ENCODE results near the gene DAND5.

DNA sequence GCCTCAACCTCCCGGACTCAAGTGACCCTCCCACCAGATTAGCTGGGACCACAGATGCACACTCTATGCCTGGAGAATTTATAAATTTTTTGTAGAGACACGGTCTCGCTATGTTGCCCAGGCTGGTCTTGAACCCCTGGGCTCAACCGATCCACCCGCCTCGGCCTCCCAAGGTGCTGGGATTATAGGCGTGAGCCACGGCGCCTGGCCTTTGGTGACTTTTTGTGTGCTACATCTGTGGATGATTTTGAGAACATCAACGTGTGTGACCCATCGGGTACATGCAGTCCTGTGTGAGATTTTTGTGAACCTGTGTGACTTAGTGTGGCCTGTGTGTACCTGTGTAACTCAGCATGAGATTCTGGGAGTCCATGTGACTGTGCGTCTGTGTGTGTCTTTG lies 17.4 kb downstream of the DAND5 start:
- TF ChIP-seq POLR2A (IDR thresholded peaks at IDR 0.05; ENCODE audit: extremely low read depth, insufficient read length) = no peak
- TF ChIP-seq CTCF (IDR thresholded peaks at IDR 0.05; ENCODE audit: low read depth, low read length) = no peak
- TF ChIP-seq MAX (IDR thresholded peaks at IDR 0.05; ENCODE audit: low read depth, low read length) = no peak
- TF ChIP-seq MYC (IDR thresholded peaks at IDR 0.05; ENCODE audit: low read depth, low read length) = no peak
